ENCODE data around the gene DOK3. TPM values are rescaled to one million over a fixed set of nuclear protein-coding genes. Genes with fewer than 3 reads are reported as not detected.

The DOK3 gene
- polyA plus RNA-seq, 1 donor from 2014 or later, result 5.5 TPM

- H3K9ac ChIP-seq (ENCODE audit: low read length), result no peak overlapping the region
- no peak overlapping the region for H3K27ac ChIP-seq (ENCODE audit: low read length)
- peaks cover 11% of the 10 kb centered on the region for H3K79me2 ChIP-seq (replicated peaks; ENCODE audit: insufficient read depth, low read length)
- H4K20me1 ChIP-seq (ENCODE audit: insufficient read depth), result no peaks in the 10 kb centered on the region
- H3K4me3 ChIP-seq (ENCODE audit: low read length), result no peak overlapping the region
- TF ChIP-seq TAF1 (IDR thresholded peaks at IDR 0.05; ENCODE audit: low read depth), result no peak
- TF ChIP-seq SMC3 (conservative IDR thresholded peaks at IDR 0.05; ENCODE audit: poor library complexity), result no peak
- TF ChIP-seq CTCF (IDR thresholded peaks at IDR 0.05; ENCODE audit: poor library complexity, severe bottlenecking), result no peak
- H3K27me3 ChIP-seq (ENCODE audit: insufficient read depth, low read depth, low read length), result no peaks in the 10 kb centered on the region
- no peaks in the 10 kb centered on the region for H3F3A ChIP-seq (ENCODE audit: insufficient read depth, low read length, poor library complexity, severe bottlenecking)
- H3K36me3 ChIP-seq (ENCODE audit: insufficient read depth, low read length), result no peaks in the 10 kb centered on the region
- no peak overlapping the region for H2AFZ ChIP-seq (ENCODE audit: low read depth, low read length)
- H3K9me3 ChIP-seq (ENCODE audit: low read length), result no peaks in the 10 kb centered on the region
- H3K4me2 ChIP-seq (ENCODE audit: low read length), result no peak overlapping the region
- no peaks in the 10 kb centered on the region for H3K9me2 ChIP-seq (ENCODE audit: insufficient read depth, low read length)
Observed at GRCh38 chr5:177519463-177520235, 10.0 kb upstream of the DOK3 start.

GRCh38 chr5:177516601-177517568 is 7.3 kb upstream of the DOK3 start, which contains the start of gene DDX41:
TSS of gene DDX41 (minus strand) at chr5:177516961. CDS start at chr5:177516945, 16 bp downstream.
- Histone ChIP-seq H3K27me3 (ENCODE audit: insufficient read depth, low read depth, low read length) (no peaks in the 10 kb centered on the region), H3K79me2 (replicated peaks; ENCODE audit: insufficient read depth, low read length) (peaks cover 11% of the 10 kb centered on the region), H3K9me2 (ENCODE audit: insufficient read depth, low read length) (no peaks in the 10 kb centered on the region), H3K4me2 (ENCODE audit: low read length) (peak within 1 kb of the TSS; percentile 84), H2AFZ (ENCODE audit: low read depth, low read length) (peak within 1 kb of the TSS; percentile 62), H3K9me3 (ENCODE audit: low read length) (no peaks in the 10 kb centered on the region), H3F3A (ENCODE audit: insufficient read depth, low read length, poor library complexity, severe bottlenecking) (no peaks in the 10 kb centered on the region), H3K4me3 (ENCODE audit: low read length) (peak within 1 kb of the TSS; percentile 80), H3K9ac (ENCODE audit: low read length) (peak within 1 kb of the TSS; percentile 80), H3K27ac (ENCODE audit: low read length) (peak within 1 kb of the TSS; percentile 88), H3K36me3 (ENCODE audit: insufficient read depth, low read length) (peaks cover 4% of the 10 kb centered on the region), H4K20me1 (ENCODE audit: insufficient read depth) (no peaks in the 10 kb centered on the region)
- TF ChIP-seq CTCF (IDR thresholded peaks at IDR 0.05; ENCODE audit: poor library complexity, severe bottlenecking) (no peak), SMC3 (conservative IDR thresholded peaks at IDR 0.05; ENCODE audit: poor library complexity) (peak; percentile 37), POLR2AphosphoS5 (IDR thresholded peaks at IDR 0.05) (peak; percentile 88), EP300 (conservative IDR thresholded peaks at IDR 0.05; ENCODE audit: poor library complexity, severe bottlenecking) (peak; percentile 80), EZH2 (IDR thresholded peaks at IDR 0.05; ENCODE audit: borderline replicate concordance, insufficient read depth, low read length, poor library complexity, severe bottlenecking) (no peak), REST (IDR thresholded peaks at IDR 0.05; ENCODE audit: borderline replicate concordance) (peak; percentile 56), TAF1 (IDR thresholded peaks at IDR 0.05; ENCODE audit: low read depth) (peak; percentile 70), MXI1 (conservative IDR thresholded peaks at IDR 0.05; ENCODE audit: poor library complexity, severe bottlenecking) (peak; percentile 96), RAD21 (conservative IDR thresholded peaks at IDR 0.05) (peak; percentile 24)

All from neural cell (in vitro differentiated cells).